Kidney epithelial cell (primary cell): Measurements from ENCODE around the gene DNAH11. TPM values are rescaled to one million over a fixed set of nuclear protein-coding genes. Genes with fewer than 3 reads are reported as not detected.

Experiments
- DNase-seq: peaks from one replicate; pipeline ENCODE4 v3.0.0-alpha.2; 2010; ENCODE audit warnings: low read depth
- H3K27me3 ChIP-seq: 2 replicates; pipeline ENCODE4 v1.6.0; 2011; ENCODE audit warnings: low read length; ENCODE audit not compliant: control insufficient read depth, insufficient read depth
- H3K36me3 ChIP-seq: 2 replicates; pipeline ENCODE4 v1.5.1; 2011; ENCODE audit warnings: low read length; ENCODE audit not compliant: control insufficient read depth, insufficient read depth
- H3K4me3 ChIP-seq: 2 replicates; pipeline ENCODE4 v1.5.1; 2011; ENCODE audit warnings: low read depth, mild to moderate bottlenecking, control low read depth, low read length
- CTCF ChIP-seq: IDR thresholded peaks from 2 replicates; pipeline ENCODE4 v1.5.1; 2011; ENCODE audit warnings: mild to moderate bottlenecking, moderate library complexity, low read length, control low read depth, inconsistent platforms; ENCODE audit not compliant: insufficient read depth, poor library complexity, severe bottlenecking
- total RNA-seq: library from RNA; depleted of rRNA; stranded (reverse); fragments of >200 nt; gene quantifications from 2 replicates; pipeline ENCODE4 v1.2.3, GENCODE V29; 2015

The DNAH11 gene
- total RNA-seq, 1 donor from 2014 or later: not detected

GRCh38 chr7:21916176-21916575, 373.3 kb downstream of the DNAH11 start:
- Histone ChIP-seq H3K4me3 (no peak overlapping the region), H3K36me3 (no peaks in the 10 kb centered on the region), H3K27me3 (no peaks in the 10 kb centered on the region)
- no peak for DNase-seq
- no peak for TF ChIP-seq CTCF

GRCh38 chr7:21916629-21917028, 373.8 kb downstream of the DNAH11 start:
- H3K27me3 ChIP-seq: no peaks in the 10 kb centered on the region
- TF ChIP-seq CTCF: no peak
- no peaks in the 10 kb centered on the region for H3K36me3 ChIP-seq
- no peak overlapping the region for H3K4me3 ChIP-seq
- DNase-seq: no peak

- H3K27me3 ChIP-seq: no peaks in the 10 kb centered on the region
- H3K4me3 ChIP-seq: no peak overlapping the region
- no peaks in the 10 kb centered on the region for H3K36me3 ChIP-seq
- TF ChIP-seq CTCF: no peak
- no peak for DNase-seq
Observed at GRCh38 chr7:21918216-21918615, 375.4 kb downstream of the DNAH11 start.

- DNase-seq: no peak
- TF ChIP-seq CTCF: no peak
- Histone ChIP-seq H3K4me3 (no peak overlapping the region), H3K36me3 (no peaks in the 10 kb centered on the region), H3K27me3 (no peaks in the 10 kb centered on the region)
Observed at GRCh38 chr7:21920936-21921335, 378.1 kb downstream of the DNAH11 start.

GRCh38 chr7:21922605-21923004, 379.8 kb downstream of the DNAH11 start:
- no peaks in the 10 kb centered on the region for H3K27me3 ChIP-seq
- H3K4me3 ChIP-seq: no peak overlapping the region
- DNase-seq: no peak
- H3K36me3 ChIP-seq: no peaks in the 10 kb centered on the region
- no peak for TF ChIP-seq CTCF

- DNase-seq: no peak
- no peak for TF ChIP-seq CTCF
- Histone ChIP-seq H3K36me3 (no peaks in the 10 kb centered on the region), H3K27me3 (no peaks in the 10 kb centered on the region), H3K4me3 (no peak overlapping the region)
Observed at GRCh38 chr7:21923658-21924057, 380.8 kb downstream of the DNAH11 start.
